Peyer's patch (tissue), 4 donors: ENCODE results near the gene NRG3.

ENCODE experiments used
- CTCF ChIP-seq, 6 experiments: fragments of 450-650 bp in 4 of 6; fragments of 200-600 bp in 2 of 6; sonication (generic) in 1 of 6; IDR thresholded peaks; one replicate each; pipeline ENCODE4 v1.5.1; 2017 to 2019; ENCODE audit warnings: antibody characterized with exemption in 6 of 6, mild to moderate bottlenecking in 3 of 6, moderate library complexity in 1 of 6
- POLR2A ChIP-seq, 2 donors: fragments of 450-650 bp; IDR thresholded peaks; one replicate each; pipeline ENCODE4 v1.5.1; 2017; ENCODE audit warnings: antibody characterized with exemption in 2 of 2, mild to moderate bottlenecking in 2 of 2, moderate library complexity in 2 of 2

GRCh38 chr10:82267465-82267864 lies 392.5 kb downstream of the NRG3 start:
- TF ChIP-seq CTCF (IDR thresholded peaks at IDR 0.05) (no peak), POLR2A (IDR thresholded peaks at IDR 0.05) (no peak)
